C4-2B (cell line): ENCODE results near the gene PTPRM.

Experiments
- H3K27ac ChIP-seq: fragments of 450-650 bp; 2 replicates; pipeline ENCODE4 v1.5.1; 2017
- ZFX ChIP-seq: fragments of 450-650 bp; IDR thresholded peaks from 2 replicates; pipeline ENCODE4 v1.6.1; 2017
- TF ChIP-seq, protein P1 (sequence below): fragments of 450-650 bp; conservative IDR thresholded peaks from 2 replicates; pipeline ENCODE4 v1.5.1; 2017; ENCODE audit warnings: mild to moderate bottlenecking

The PTPRM gene

GRCh38 chr18:7626922-7627440 lies 59.9 kb downstream of the PTPRM start:
- TF ChIP-seq ZFX, result no peak
- TF ChIP-seq, protein P1, sequence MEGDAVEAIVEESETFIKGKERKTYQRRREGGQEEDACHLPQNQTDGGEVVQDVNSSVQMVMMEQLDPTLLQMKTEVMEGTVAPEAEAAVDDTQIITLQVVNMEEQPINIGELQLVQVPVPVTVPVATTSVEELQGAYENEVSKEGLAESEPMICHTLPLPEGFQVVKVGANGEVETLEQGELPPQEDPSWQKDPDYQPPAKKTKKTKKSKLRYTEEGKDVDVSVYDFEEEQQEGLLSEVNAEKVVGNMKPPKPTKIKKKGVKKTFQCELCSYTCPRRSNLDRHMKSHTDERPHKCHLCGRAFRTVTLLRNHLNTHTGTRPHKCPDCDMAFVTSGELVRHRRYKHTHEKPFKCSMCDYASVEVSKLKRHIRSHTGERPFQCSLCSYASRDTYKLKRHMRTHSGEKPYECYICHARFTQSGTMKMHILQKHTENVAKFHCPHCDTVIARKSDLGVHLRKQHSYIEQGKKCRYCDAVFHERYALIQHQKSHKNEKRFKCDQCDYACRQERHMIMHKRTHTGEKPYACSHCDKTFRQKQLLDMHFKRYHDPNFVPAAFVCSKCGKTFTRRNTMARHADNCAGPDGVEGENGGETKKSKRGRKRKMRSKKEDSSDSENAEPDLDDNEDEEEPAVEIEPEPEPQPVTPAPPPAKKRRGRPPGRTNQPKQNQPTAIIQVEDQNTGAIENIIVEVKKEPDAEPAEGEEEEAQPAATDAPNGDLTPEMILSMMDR, result no peak
- no peak overlapping the region for H3K27ac ChIP-seq

DNA sequence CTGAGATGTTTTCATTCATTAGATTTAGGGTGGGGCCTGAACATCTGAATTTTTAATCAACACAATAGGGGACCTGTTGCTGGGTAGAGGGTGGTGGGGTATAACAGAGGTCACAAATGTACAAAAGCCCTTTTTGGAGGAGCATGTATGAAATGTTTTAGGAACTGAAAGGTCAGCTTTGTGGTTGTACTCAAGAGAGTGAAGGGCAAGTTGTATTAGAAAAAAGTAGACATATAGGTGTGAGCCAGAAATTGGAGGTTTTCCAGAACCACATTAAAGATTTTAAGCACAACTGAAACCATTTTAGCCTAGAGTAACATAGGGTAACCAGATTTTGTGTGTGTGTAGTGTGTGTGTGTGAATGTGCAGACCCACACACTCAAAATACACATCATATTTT lies 62.3 kb downstream of the PTPRM start:
- H3K27ac ChIP-seq, result no peak overlapping the region
- TF ChIP-seq ZFX, result no peak
- TF ChIP-seq, protein P1, result no peak

DNA sequence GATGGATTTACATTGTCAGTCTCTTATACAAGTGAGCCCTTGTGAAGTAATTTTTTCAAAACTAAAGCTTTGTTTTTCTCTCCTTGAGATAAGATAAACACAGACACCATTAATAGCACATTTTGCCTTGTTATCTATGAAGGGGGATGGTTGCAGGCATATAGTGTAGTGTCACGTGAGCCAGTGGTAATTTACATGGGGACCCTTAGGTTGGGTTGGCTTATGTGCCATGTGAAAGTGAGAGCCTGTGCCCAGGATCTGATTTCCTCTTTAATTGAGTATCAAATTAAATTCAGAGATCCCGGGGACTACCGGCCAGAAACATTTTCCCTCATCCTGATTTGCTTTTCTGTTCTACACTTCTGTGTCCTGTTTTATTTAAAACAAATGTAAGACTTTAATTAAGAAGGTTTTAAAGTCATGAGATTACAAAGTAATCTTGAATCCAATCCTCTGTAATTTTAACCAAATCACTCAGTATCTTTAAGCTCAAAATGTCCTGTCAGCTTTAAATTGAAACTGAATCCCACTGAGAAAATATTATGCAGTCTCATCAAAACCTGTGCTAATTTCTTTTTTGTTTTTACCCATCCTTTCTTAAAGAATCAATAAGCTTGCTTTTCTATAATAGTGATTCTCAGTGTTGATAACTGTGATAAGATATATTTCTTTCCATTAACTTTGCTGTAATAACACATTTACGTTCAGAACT lies 63.8 kb downstream of the PTPRM start:
- TF ChIP-seq, protein P1, result no peak
- no peak for TF ChIP-seq ZFX
- H3K27ac ChIP-seq, result no peak overlapping the region

DNA sequence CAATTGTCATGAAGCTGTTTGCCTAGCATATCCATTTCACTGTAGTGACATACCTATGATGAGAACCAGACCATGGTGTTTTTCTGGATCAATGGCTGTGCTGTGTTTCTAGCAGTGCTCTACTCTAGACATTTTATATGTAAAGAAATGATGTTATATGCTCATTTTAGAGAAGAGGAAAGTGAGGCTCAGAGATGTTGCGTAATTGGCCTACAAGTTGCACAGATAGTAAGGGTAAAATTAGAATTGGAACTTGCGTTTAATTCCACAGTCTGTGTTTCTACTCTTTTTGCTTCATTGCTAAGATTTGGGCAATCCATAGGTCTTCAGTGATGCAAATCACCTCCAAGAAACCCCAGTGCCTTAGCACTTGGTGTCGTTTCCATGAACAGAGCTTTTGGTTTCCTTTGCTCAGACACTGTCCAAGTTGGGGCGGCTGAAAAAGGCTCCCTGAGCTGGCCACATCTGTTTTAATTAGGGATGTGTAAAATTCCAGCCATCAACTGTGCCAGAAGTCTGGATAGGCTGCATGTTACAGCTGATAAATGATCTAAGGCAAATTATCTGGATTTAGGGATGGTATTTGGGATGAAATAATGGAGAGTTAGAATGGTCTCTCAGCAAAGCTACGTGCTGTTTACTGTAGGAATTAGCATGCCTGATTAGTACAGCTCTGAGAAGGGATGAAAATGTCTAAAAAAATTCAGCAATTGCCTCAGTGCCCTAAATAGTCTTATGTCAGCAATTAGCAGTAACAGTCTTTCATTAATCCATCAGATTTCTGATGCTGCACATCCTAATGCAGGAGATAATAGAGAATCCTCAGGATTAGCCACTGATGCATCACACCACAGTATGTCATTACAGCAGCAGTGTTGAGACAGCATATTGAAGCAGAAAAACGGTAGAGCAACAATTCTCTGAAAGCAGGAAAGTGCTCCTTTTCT lies 65.3 kb downstream of the PTPRM start:
- H3K27ac ChIP-seq, result no peak overlapping the region
- TF ChIP-seq ZFX, result no peak
- TF ChIP-seq, protein P1, result no peak

DNA sequence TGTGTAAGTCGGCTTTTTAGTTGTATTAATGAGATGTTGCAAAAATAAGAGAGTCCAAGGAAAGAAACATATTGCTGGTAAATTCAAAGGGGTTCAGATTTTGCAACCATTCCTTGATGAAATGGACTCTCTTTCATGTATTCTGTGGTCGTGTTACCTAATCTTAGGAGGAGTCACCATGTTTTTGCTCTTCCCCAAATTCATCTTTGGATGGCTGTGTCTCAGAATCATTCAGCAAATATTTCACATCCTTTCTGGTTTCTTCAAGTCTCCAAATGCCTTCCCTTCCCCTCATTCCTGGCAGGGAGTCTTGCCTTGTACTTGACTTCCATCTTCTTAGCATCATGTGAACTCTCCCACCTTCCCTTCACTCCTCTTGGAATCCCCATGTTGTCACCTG lies 66.1 kb downstream of the PTPRM start:
- no peak overlapping the region for H3K27ac ChIP-seq
- TF ChIP-seq, protein P1, result no peak
- TF ChIP-seq ZFX, result no peak

DNA sequence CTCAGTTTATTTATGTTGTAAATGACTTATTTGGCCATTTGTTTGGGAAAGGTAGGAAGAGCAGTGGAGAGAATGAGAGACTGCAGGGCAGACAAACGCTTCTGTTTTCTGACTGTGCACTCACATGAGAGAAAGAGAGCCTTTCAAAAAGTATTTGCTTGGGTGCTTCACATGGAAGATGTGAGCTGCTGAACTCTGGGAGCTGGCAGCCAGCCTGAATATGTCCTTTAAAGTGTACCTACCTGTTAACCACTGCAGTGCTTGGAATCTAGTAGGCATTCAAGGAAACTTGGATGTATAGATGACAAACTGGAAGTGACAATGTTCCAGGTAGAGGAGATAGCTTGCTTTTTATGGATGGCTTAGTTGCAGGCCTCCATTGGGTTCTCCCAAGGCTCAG lies 68.8 kb downstream of the PTPRM start:
- TF ChIP-seq ZFX, result no peak
- TF ChIP-seq, protein P1, result no peak

GRCh38 chr18:7637269-7637668 lies 70.2 kb downstream of the PTPRM start:
- no peak for TF ChIP-seq ZFX
- TF ChIP-seq, protein P1, result no peak
- H3K27ac ChIP-seq, result peak overlapping the region; percentile 55; the same call in 1 of the 2 replicates

More for the DNA sequence above, 68.8 kb downstream of the PTPRM start:
- peak overlapping the region; percentile 37; the same call in 1 of the 2 replicates for H3K27ac ChIP-seq
